GM23248 (cell line): ENCODE measurements around the gene PDLIM7.

ENCODE experiments used
- EZH2 ChIP-seq: fragments of 200-600 bp; sonication (generic); IDR thresholded peaks from 2 replicates; pipeline ENCODE4 v1.6.1; 2018; ENCODE audit warnings: antibody characterized with exemption, mild to moderate bottlenecking; ENCODE audit not compliant: insufficient read depth, poor library complexity, severe bottlenecking
- EZH2phosphoT487 ChIP-seq: fragments of 200-600 bp; sonication (generic); IDR thresholded peaks from 2 replicates; pipeline ENCODE4 v1.6.1; 2018; ENCODE audit warnings: antibody characterized with exemption, moderate library complexity, mild to moderate bottlenecking, low read depth; ENCODE audit not compliant: insufficient read depth

DNA sequence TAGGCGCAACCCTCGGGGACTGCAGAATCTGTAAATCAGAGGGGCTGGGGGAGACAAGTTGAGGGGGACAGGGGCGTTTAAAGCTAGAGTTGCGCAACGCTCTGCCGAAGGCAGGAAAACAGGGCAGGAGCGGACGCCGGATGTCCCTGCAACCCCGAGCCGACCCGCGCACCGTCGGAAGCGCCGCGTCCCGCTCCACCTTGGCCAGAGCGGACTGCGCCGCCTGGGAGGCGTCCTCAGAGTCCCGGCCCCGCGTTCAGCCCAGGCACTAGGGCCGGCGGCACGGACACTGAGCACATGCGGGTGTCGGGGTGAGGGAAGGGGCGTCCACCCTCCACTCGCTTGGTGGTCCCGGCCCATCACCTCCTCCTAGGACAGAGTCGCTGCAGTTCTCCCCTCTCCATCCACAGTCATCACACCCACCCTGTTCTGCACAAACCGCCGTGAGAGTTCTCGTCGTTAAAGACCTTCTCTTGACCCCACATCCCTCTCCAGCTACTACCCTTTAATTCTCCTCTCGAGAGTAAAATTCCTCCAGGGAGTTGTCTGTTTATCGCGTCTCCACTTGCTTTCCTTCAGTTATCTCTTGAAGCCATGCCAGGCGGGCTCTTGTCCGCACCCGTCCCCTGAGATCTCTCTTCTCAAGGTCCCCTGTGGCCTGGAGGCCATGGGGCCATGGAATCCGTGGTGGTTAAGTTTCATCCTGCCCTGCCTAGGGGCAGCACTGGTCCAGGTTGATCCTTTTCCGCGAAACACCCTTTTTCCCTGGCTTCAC lies 796 bp upstream of the PDLIM7 start:
- no peak for TF ChIP-seq EZH2
- TF ChIP-seq EZH2phosphoT487: no peak
